Measurements from ENCODE around the gene CASP1.

CASP1 gene

GRCh38 chr11:105073456-105074165, 38.7 kb upstream of the CASP1 start:
- TF ChIP-seq REST (IDR thresholded peaks at IDR 0.05; ENCODE audit: insufficient read depth in 1 of 2, low read depth in 2 of 2, low read length in 2 of 2) = no peak
- no peak for TF ChIP-seq FOXP2 (optimal IDR thresholded peaks at IDR 0.05; ENCODE audit: borderline replicate concordance, extremely low read depth, extremely low read length, insufficient read depth)
- no peak for TF ChIP-seq POLR2AphosphoS5 (IDR thresholded peaks at IDR 0.05; ENCODE audit: low read depth, low read length)
- TF ChIP-seq TAF1 (IDR thresholded peaks at IDR 0.05; ENCODE audit: borderline replicate concordance, insufficient read depth, low read length) = no peak
- no peak for TF ChIP-seq SIN3A (IDR thresholded peaks at IDR 0.05; ENCODE audit: borderline replicate concordance, insufficient read depth, low read length)

- TF ChIP-seq SIN3A (IDR thresholded peaks at IDR 0.05; ENCODE audit: borderline replicate concordance, insufficient read depth, low read length) = no peak
- no peak for TF ChIP-seq FOXP2 (optimal IDR thresholded peaks at IDR 0.05; ENCODE audit: borderline replicate concordance, extremely low read depth, extremely low read length, insufficient read depth)
- no peak for TF ChIP-seq POLR2AphosphoS5 (IDR thresholded peaks at IDR 0.05; ENCODE audit: low read depth, low read length)
- no peak for TF ChIP-seq REST (IDR thresholded peaks at IDR 0.05; ENCODE audit: insufficient read depth in 1 of 2, low read depth in 2 of 2, low read length in 2 of 2)
- no peak for TF ChIP-seq TAF1 (IDR thresholded peaks at IDR 0.05; ENCODE audit: borderline replicate concordance, insufficient read depth, low read length)
Observed at GRCh38 chr11:105071089-105071732, 36.3 kb upstream of the CASP1 start.

- no peak for TF ChIP-seq SIN3A (IDR thresholded peaks at IDR 0.05; ENCODE audit: borderline replicate concordance, insufficient read depth, low read length)
- no peak for TF ChIP-seq POLR2AphosphoS5 (IDR thresholded peaks at IDR 0.05; ENCODE audit: low read depth, low read length)
- TF ChIP-seq REST (IDR thresholded peaks at IDR 0.05; ENCODE audit: insufficient read depth in 1 of 2, low read depth in 2 of 2, low read length in 2 of 2) = no peak
- TF ChIP-seq TAF1 (IDR thresholded peaks at IDR 0.05; ENCODE audit: borderline replicate concordance, insufficient read depth, low read length) = no peak
Observed at GRCh38 chr11:105070306-105070705, 35.4 kb upstream of the CASP1 start.

- TF ChIP-seq REST (IDR thresholded peaks at IDR 0.05; ENCODE audit: insufficient read depth in 1 of 2, low read depth in 2 of 2, low read length in 2 of 2) = no peak
Observed at GRCh38 chr11:105057432-105057831, 22.5 kb upstream of the CASP1 start.

GRCh38 chr11:105056446-105056845, 21.5 kb upstream of the CASP1 start:
- TF ChIP-seq SIN3A (IDR thresholded peaks at IDR 0.05; ENCODE audit: borderline replicate concordance, insufficient read depth, low read length) = no peak
- no peak for TF ChIP-seq TAF1 (IDR thresholded peaks at IDR 0.05; ENCODE audit: borderline replicate concordance, insufficient read depth, low read length)
- TF ChIP-seq REST (IDR thresholded peaks at IDR 0.05; ENCODE audit: insufficient read depth in 1 of 2, low read depth in 2 of 2, low read length in 2 of 2) = no peak
- no peak for TF ChIP-seq FOXP2 (optimal IDR thresholded peaks at IDR 0.05; ENCODE audit: borderline replicate concordance, extremely low read depth, extremely low read length, insufficient read depth)
